ENCODE data around the gene CYP3A5. TPM values are rescaled to one million over a fixed set of nuclear protein-coding genes. Genes with fewer than 3 reads are reported as not detected.
"Not testable (repeated sequence)": the region's sequence is repeated elsewhere in the genome, so short reads cannot be mapped to it uniquely, and the experiment has no call there.

The CYP3A5 gene
- total RNA-seq, 1 experiment from 2014 or later: not detected

DNA sequence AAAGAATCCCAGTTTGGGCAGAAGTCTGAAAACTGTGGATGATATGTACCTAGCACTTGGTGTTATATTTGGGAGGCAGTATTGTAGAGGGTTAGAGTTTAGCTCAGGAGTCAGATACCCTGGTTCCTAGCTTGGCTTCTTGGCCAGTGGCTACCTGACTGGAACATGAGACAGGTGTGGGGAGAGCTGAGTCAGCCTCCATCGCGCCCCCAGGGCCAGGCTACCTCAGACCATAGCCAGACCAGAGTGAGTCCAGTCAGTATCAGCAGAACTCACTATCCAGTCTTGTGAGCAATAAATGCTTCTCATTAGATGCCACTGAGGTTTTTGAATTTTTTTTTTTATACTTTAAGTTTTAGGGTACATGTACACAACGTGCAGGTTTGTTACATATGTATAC lies 26.0 kb downstream of the CYP3A5 start:
- no peaks in the 10 kb centered on the region for H3K79me2 ChIP-seq (ENCODE audit: low read length)
- no peaks in the 10 kb centered on the region for H3K9me3 ChIP-seq (ENCODE audit: low read length)
- no peak overlapping the region for H3K4me3 ChIP-seq (ENCODE audit: low read length)
- ATAC-seq (no peak), DNase-seq (peak; percentile 22)
- TF ChIP-seq EZH2phosphoT487 (IDR thresholded peaks at IDR 0.05; ENCODE audit: borderline replicate concordance, low read length) (no peak), EZH2 (IDR thresholded peaks at IDR 0.05; ENCODE audit: low read length, unreplicated experiment) (no peak), CTCF (conservative IDR thresholded peaks at IDR 0.05; ENCODE audit: low read depth, low read length) (no peak)
- intact Hi-C loops (cut with micrococcal nuclease): no loop called here
- H3K27me3 ChIP-seq (ENCODE audit: low read length): no peaks in the 10 kb centered on the region
- H2AFZ ChIP-seq (ENCODE audit: low read length): no peak overlapping the region
- no peak overlapping the region for H3K4me2 ChIP-seq (ENCODE audit: low read length)
- no peaks in the 10 kb centered on the region for H4K20me1 ChIP-seq (ENCODE audit: low read length)
- no peaks in the 10 kb centered on the region for H3F3A ChIP-seq (ENCODE audit: low read length, unreplicated experiment)
- ChIA-PET POLR2A (ENCODE audit: unreplicated experiment) (interaction anchor here (0.5 kb wide), 1 partner anchor 17 kb away, joined by 3 read pairs; no protein-coding TSS in a partner anchor), CTCF (no interaction called here)
- no peaks in the 10 kb centered on the region for H3K9me2 ChIP-seq (replicated peaks; ENCODE audit: low read length)
- no TSS peak for BruUV-seq (replicated peaks)
- no peaks in the 10 kb centered on the region for H3K4me1 ChIP-seq (ENCODE audit: insufficient read depth, low read length)
- no peaks in the 10 kb centered on the region for H3K36me3 ChIP-seq (ENCODE audit: low read depth, low read length)
- no peak overlapping the region for H3K9ac ChIP-seq (ENCODE audit: low read length)
- no peak overlapping the region for H3K27ac ChIP-seq (ENCODE audit: low read length)

DNA sequence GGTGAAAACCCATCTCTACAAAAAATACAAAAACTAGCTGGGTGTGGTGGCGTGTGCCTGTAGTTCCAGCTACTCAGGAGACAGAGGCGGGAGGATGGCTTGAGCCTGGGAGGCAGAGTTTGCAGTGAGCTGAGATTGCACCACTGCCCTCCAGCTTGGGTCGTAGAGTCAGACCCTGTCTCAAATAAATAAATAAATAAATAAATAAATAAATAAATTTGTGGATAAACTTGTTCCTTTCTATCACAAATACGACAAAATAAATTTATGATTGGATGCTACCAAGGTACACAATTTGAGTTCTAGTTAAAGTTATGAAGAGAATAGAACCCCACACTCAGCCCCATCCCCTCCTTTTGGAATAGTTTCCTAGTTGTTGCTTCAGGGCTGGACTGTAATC lies 26.5 kb downstream of the CYP3A5 start:
- H3K4me1 ChIP-seq (ENCODE audit: insufficient read depth, low read length); H3K9me3 ChIP-seq (ENCODE audit: low read length); H3K79me2 ChIP-seq (ENCODE audit: low read length); H3F3A ChIP-seq (ENCODE audit: low read length, unreplicated experiment); H3K9me2 ChIP-seq (replicated peaks; ENCODE audit: low read length); DNase-seq; POLR2A ChIA-PET (ENCODE audit: unreplicated experiment); H4K20me1 ChIP-seq (ENCODE audit: low read length); H3K36me3 ChIP-seq (ENCODE audit: low read depth, low read length); H2AFZ ChIP-seq (ENCODE audit: low read length); BruUV-seq (replicated peaks); H3K27me3 ChIP-seq (ENCODE audit: low read length); intact Hi-C loops (cut with micrococcal nuclease); CTCF ChIA-PET; H3K27ac ChIP-seq (ENCODE audit: low read length); H3K4me3 ChIP-seq (ENCODE audit: low read length); H3K9ac ChIP-seq (ENCODE audit: low read length); ATAC-seq; H3K4me2 ChIP-seq (ENCODE audit: low read length): not testable (repeated sequence)

- ChIA-PET CTCF (no interaction called here), POLR2A (ENCODE audit: unreplicated experiment) (no interaction called here)
- DNase-seq (no peak), ATAC-seq (no peak)
- Histone ChIP-seq H3K4me1 (ENCODE audit: insufficient read depth, low read length) (no peaks in the 10 kb centered on the region), H3K4me2 (ENCODE audit: low read length) (no peak overlapping the region), H3K9me2 (replicated peaks; ENCODE audit: low read length) (no peaks in the 10 kb centered on the region), H3K27ac (ENCODE audit: low read length) (no peak overlapping the region), H3F3A (ENCODE audit: low read length, unreplicated experiment) (no peaks in the 10 kb centered on the region), H2AFZ (ENCODE audit: low read length) (no peak overlapping the region), H3K27me3 (ENCODE audit: low read length) (no peaks in the 10 kb centered on the region), H3K9me3 (ENCODE audit: low read length) (no peaks in the 10 kb centered on the region), H3K4me3 (ENCODE audit: low read length) (no peak overlapping the region), H4K20me1 (ENCODE audit: low read length) (no peaks in the 10 kb centered on the region), H3K9ac (ENCODE audit: low read length) (no peak overlapping the region), H3K79me2 (ENCODE audit: low read length) (no peaks in the 10 kb centered on the region), H3K36me3 (ENCODE audit: low read depth, low read length) (no peaks in the 10 kb centered on the region)
- no TSS peak for BruUV-seq (replicated peaks)
- intact Hi-C loops (cut with micrococcal nuclease): no loop called here
- TF ChIP-seq EZH2phosphoT487 (IDR thresholded peaks at IDR 0.05; ENCODE audit: borderline replicate concordance, low read length): no peak
- no peak for TF ChIP-seq CTCF (conservative IDR thresholded peaks at IDR 0.05; ENCODE audit: low read depth, low read length)
- TF ChIP-seq EZH2 (IDR thresholded peaks at IDR 0.05; ENCODE audit: low read length, unreplicated experiment): no peak
Observed at GRCh38 chr7:99652671-99653070, 27.1 kb downstream of the CYP3A5 start.

Data from PC-3 (cell line).